CD4-positive, alpha-beta T cell treated with Interleukin-6 at 100 ng/mL for 8 hours (primary cell): ENCODE measurements around the gene PCDHA5.
"Not testable (repeated sequence)": the region's sequence is repeated elsewhere in the genome, so short reads cannot be mapped to it uniquely, and the experiment has no call there.

Experiments used
- DNase-seq: peaks from one replicate; pipeline ENCODE4 v3.0.0-alpha.2; 2020; ENCODE audit warnings: mixed read lengths, low spot score

Gene PCDHA5

DNA sequence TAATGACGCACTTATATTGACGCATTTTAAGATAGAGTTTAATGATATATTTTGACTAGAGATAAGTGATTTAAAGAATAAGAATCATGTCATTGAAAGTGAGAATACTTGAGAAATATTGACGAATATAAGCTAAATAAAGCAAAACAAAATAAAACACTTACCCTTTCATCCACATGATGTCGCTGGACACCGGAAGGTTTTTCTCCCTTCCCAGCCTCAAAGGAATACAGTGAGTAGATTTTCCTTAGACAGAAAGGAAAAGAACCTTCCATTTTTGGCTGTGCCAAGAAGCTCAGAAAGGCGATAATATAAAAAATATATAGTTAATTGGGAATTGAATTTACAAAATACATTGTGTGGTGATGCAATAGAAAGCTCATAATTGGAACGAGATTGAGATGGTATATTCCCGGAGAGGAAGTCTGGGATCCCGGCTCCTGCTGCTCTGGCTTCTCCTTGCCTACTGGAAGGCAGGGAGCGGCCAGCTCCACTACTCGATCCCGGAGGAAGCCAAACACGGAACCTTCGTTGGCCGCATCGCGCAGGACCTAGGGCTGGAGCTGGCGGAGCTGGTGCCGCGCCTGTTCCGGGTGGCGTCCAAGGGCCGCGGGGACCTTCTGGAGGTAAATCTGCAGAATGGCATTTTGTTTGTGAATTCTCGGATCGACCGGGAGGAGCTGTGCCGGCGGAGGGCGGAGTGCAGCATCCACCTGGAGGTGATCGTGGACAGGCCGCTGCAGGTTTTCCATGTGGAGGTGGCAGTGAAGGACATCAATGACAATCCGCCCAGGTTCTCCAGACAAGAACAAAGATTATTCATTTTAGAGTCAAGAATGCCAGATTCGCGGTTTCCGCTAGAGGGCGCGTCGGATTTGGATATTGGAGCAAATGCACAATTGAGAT, at the start of gene PCDHA5:
PCDHA5 (plus strand) TSS at position 239 of the 906 bp plus-strand sequence.
- no peak for DNase-seq

DNA sequence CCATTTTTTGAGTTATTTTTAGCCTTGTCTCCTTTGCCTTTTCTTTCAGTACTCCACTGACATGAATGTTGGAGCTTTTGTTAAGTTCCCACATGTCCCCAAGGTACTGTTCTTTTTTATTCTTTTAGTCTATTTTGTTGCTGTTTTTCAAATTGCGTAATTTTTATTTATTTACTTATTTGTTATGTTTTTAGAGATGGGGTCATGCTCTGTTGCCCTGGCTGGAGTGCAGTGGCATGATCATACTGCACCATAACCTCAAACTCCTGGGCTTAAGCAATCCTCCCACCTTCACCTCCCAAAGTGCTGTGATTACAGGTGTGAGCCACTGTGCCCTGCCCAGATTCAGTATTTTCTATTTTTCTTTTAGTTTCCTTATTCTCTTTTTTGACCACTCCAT, 40.9 kb upstream of the PCDHA5 start:
- no peak for DNase-seq

GRCh38 chr5:140785905-140786686, 35.3 kb upstream of the PCDHA5 start, which contains the start of gene PCDHA1:
PCDHA1 (plus strand) TSS chr5:140786140.
- no peak for DNase-seq

DNA sequence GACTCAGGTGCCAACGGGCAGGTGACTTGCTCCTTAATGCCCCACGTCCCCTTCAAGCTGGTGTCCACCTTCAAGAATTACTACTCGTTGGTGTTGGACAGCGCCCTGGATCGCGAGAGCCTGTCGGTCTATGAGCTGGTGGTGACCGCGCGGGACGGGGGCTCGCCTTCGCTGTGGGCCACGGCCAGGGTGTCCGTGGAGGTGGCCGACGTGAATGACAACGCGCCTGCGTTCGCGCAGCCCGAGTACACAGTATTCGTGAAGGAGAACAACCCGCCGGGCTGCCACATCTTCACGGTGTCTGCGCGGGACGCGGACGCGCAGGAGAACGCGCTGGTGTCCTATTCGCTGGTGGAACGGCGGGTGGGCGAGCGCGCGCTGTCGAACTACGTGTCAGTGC, 34.0 kb upstream of the PCDHA5 start:
- not testable (repeated sequence) for DNase-seq

DNA sequence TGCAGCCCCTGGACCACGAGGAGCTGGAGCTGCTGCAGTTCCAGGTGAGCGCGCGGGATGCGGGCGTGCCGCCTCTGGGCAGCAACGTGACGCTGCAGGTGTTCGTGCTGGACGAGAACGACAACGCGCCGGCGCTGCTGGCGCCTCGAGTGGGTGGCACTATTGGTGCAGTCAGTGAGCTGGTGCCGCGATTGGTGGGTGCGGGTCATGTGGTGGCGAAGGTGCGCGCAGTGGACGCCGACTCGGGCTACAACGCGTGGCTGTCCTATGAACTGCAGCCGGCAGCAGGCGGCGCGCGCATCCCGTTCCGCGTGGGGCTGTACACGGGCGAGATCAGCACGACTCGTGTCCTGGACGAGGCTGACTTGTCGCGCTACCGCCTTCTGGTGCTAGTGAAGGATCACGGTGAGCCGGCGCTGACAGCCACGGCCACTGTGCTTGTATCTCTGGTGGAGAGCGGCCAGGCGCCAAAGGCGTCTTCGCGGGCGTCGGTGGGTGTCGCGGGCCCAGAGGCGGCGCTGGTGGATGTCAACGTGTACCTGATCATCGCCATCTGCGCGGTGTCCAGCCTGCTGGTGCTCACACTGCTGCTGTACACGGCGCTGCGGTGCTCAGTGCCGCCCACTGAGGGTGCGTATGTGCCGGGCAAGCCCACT, 33.4 kb upstream of the PCDHA5 start:
- not testable (repeated sequence) for DNase-seq

- no peak for DNase-seq
Measured at GRCh38 chr5:140791089-140791488, 30.3 kb upstream of the PCDHA5 start.

DNA sequence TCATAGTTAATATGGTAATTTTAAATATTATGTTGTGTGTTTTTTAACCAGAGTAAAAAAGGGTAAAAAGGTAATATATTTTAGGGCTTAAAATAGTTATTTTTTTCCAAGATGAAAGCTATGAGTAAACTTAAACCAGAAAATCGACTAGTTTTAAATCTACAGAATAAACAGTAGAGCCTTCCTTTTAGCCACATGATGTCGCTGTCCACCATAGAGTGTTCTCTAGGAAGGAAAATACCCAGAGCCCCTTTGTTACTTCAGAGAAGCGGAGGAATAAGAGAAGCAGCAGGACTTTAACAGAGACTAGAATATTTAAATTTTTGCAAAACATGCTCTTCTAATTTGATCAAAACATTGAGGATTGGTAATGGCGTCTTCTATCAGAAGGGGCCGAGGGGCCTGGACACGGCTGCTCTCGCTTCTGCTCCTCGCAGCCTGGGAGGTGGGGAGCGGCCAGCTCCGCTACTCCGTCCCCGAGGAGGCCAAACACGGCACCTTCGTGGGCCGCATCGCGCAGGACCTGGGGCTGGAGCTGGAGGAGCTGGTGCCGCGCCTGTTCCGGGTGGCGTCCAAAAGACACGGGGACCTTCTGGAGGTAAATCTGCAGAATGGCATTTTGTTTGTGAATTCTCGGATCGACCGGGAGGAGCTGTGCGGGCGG, 26.7 kb upstream of the PCDHA5 start, which contains the start of gene PCDHA2:
PCDHA2 (plus strand) TSS at position 258 of the 664 bp plus-strand sequence.
- no peak for DNase-seq

DNA sequence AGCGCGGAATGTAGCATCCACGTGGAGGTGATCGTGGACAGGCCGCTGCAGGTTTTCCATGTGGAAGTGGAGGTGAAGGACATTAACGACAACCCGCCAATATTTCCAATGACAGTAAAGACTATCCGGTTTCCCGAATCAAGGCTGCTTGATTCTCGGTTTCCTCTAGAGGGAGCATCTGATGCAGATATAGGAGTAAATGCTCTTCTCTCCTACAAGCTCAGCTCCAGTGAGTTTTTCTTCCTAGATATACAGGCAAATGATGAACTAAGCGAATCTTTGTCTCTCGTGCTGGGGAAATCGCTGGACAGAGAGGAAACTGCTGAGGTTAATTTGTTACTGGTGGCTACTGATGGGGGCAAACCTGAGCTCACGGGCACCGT, 26.2 kb upstream of the PCDHA5 start:
- DNase-seq = no peak

DNA sequence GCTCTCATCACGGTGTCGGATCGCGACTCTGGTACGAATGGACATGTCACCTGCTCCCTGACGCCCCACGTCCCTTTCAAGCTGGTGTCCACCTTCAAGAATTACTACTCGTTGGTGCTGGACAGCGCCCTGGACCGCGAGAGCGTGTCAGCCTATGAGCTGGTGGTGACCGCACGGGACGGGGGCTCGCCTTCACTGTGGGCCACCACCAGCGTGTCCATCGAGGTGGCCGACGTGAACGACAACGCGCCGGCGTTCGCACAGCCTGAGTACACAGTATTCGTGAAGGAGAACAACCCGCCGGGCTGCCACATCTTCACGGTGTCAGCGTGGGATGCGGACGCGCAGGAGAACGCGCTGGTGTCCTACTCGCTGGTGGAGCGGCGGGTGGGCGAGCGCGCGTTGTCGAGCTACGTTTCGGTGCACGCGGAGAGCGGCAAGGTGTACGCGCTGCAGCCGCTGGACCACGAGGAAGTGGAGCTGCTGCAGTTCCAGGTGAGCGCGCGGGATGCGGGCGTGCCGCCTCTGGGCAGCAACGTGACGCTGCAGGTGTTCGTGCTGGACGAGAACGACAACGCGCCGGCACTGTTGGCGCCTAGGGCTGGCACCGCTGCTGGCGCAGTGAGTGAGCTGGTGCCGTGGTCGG, 25.2 kb upstream of the PCDHA5 start:
- DNase-seq = not testable (repeated sequence)

GRCh38 chr5:140796718-140797095, 24.7 kb upstream of the PCDHA5 start:
- DNase-seq = no peak

GRCh38 chr5:140800816-140801493, 20.5 kb upstream of the PCDHA5 start, which contains the start of gene PCDHA3:
PCDHA3 (plus strand) TSS chr5:140801057.
- no peak for DNase-seq

GRCh38 chr5:140801494-140801841, 19.9 kb upstream of the PCDHA5 start:
- no peak for DNase-seq

- not testable (repeated sequence) for DNase-seq
Measured at GRCh38 chr5:140802381-140802780, 19.0 kb upstream of the PCDHA5 start.

DNA sequence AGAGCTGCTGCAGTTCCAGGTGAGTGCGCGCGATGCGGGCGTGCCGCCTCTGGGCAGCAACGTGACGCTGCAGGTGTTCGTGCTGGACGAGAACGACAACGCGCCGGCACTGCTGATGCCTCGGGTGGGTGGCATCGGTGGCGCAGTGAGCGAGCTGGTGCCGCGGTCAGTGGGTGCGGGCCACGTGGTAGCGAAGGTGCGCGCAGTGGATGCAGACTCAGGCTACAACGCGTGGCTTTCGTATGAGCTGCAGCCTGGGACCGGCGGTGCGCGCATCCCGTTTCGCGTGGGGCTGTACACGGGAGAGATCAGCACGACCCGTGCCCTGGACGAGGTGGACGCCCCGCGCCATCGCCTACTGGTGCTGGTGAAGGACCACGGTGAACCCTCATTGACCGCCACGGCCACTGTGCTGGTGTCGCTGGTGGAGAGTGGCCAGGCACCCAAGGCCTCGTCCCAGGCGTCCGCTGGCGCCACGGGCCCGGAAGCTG, 18.6 kb upstream of the PCDHA5 start:
- DNase-seq = no peak

DNA sequence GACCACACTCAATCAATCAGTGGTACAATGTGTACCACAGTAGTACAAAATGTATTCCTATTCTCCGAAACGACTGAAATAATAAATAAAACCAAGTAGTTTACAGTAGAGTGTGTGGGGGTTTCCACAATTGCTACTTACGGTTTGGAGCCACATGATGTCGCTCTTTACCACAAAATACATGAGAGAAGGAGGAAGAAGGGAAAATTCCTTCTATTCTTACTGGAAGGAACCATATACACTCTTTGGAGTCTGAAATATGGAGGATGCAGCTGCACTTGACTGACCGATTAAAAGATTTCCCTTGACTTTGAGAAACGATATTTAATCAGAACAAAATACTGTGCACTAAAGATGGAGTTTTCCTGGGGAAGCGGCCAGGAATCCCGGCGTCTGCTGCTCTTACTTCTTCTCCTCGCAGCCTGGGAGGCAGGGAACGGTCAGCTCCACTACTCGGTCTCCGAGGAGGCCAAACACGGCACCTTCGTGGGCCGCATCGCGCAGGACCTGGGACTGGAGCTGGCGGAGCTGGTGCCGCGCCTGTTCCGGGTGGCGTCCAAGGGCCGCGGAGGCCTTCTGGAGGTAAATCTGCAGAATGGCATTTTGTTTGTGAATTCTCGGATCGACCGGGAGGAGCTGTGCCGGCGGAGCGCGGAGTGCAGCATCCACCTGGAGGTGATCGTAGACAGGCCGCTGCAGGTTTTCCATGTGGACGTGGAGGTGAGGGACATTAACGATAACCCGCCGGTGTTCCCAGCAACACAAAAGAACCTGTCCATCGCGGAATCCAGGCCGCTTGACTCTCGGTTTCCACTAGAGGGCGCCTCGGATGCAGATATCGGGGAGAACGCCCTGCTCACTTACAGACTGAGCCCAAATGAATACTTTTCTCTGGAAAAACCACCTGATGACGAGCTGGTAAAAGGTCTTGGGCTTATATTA, 14.3 kb upstream of the PCDHA5 start, which contains the start of gene PCDHA4:
PCDHA4 (plus strand) TSS at position 235 of the 942 bp plus-strand sequence.
- DNase-seq = no peak

DNA sequence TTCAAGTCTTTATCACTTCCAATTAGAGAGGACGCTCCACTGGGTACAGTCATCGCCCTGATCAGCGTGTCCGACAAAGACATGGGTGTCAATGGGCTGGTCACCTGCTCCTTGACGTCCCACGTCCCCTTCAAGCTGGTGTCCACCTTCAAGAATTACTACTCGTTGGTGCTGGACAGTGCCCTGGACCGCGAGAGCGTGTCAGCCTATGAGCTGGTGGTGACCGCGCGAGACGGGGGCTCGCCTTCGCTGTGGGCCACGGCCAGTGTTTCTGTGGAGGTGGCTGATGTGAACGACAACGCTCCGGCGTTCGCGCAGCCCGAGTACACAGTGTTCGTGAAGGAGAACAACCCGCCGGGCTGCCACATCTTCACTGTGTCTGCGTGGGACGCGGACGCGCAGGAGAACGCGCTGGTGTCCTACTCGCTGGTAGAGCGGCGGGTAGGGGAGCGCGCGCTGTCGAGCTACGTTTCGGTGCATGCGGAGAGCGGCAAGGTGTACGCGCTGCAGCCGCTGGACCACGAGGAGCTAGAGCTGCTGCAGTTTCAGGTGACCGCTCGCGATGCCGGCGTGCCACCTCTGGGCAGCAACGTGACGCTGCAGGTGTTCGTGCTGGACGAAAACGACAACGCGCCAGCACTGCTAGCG, 13.0 kb upstream of the PCDHA5 start:
- not testable (repeated sequence) for DNase-seq

DNA sequence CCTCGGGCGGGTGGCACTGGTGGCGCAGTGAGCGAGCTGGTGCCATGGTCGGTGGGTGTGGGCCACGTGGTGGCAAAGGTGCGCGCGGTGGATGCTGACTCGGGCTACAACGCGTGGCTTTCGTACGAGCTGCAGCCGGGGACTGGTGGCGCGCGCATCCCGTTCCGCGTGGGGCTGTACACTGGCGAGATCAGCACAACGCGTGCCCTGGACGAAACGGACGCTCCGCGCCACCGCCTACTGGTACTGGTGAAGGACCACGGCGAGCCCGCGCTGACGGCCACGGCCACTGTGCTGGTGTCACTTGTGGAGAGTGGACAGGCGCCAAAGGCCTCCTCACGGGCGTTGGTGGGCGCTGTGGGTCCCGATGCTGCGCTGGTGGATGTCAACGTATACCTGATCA, 12.5 kb upstream of the PCDHA5 start:
- DNase-seq = no peak

GRCh38 chr5:140822281-140822629, 842 bp downstream of the PCDHA5 start:
- no peak for DNase-seq

- DNase-seq = not testable (repeated sequence)
Measured at GRCh38 chr5:140822969-140823368, 1.6 kb downstream of the PCDHA5 start.
